ENCODE measurements around the gene SLC41A3. TPM values are rescaled to one million over a fixed set of nuclear protein-coding genes. Genes with fewer than 3 reads are reported as not detected.

The SLC41A3 gene
- total and polyA plus RNA-seq, 12 donors: 40.8 to 140 (median 74.4) TPM

DNA sequence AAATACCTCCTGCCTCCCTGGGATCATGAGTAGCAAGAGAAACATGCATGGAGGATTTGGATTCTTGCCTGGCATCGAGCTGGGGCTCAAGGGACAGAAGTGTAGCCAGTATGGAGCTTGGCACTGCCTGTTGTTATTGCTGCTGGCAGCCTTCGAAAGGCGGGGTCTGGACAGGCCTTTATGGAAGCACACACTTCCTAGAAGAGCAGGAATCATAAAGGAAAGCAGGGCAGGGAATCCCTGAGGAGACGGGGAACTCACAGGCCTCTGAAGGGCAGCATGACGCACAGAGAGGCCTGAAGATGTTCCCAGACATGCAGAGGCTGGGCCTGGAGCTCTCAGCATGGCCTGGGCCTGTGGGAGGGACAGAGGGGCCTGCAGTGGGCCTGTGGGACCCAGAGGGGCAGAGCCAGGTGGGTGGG, 18.6 kb upstream of the SLC41A3 start:
- intact Hi-C loops (cut with DNase I): no loop called here
- no peak overlapping the region for H3K27ac ChIP-seq
- TF ChIP-seq CTCF (IDR thresholded peaks at IDR 0.05): no peak
- TF ChIP-seq POLR2A (IDR thresholded peaks at IDR 0.05): no peak
- peaks cover 4 to 14% of the 10 kb centered on the region in 2 donors for H3K4me1 ChIP-seq (replicated peaks in 1 of 2)
- no peaks in the 10 kb centered on the region for H3K36me3 ChIP-seq (replicated peaks in 1 of 2)
- 46 to 85% (median 76%) methylated on average over 4 to 5 of the region's 5 CpGs for WGBS, 4 donors
- H3K4me3 ChIP-seq: no peak overlapping the region
- H3K27me3 ChIP-seq: no peaks in the 10 kb centered on the region
- DNase-seq: peak in 5 of 7 donors; percentile 28 to 61 (median 39)
- H3K9me3 ChIP-seq (replicated peaks in 1 of 3): no peaks in the 10 kb centered on the region

DNA sequence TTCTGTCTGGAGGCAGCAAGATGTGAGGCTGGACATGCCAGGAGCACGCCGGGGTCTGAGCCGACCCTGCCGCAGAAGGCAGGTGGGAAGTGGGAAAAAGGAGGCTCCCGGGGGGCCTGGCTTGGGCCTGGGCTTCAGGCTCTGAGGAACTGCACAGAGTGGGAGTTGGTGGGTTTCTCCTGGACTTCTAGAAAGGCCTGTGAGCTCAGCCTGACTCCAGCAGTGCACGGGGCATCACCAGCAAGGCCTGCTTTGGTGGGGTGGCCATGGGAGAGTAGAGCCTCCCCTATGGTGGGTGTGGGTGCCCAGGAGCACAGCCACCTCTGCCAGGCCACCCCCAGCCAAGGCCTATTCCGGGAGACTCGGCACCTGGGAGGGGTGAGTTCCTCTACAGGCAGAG, 18.1 kb upstream of the SLC41A3 start:
- peak in 1 of 7 donors; percentile 51 for DNase-seq
- Histone ChIP-seq H3K36me3 (replicated peaks in 1 of 2) (no peaks in the 10 kb centered on the region), H3K27ac (no peak overlapping the region), H3K4me1 (replicated peaks in 1 of 2) (peaks cover 4 to 14% of the 10 kb centered on the region in 2 donors), H3K4me3 (no peak overlapping the region), H3K27me3 (no peaks in the 10 kb centered on the region), H3K9me3 (replicated peaks in 1 of 3) (no peaks in the 10 kb centered on the region)
- TF ChIP-seq POLR2A (IDR thresholded peaks at IDR 0.05) (no peak), CTCF (IDR thresholded peaks at IDR 0.05) (no peak)
- intact Hi-C loops (cut with DNase I): no loop called here
- 76 to 96% (median 88%) methylated on average over 6 to 8 of the region's 8 CpGs; no CpG with 5 or more reads in 1 of the 4 donors for WGBS, 4 donors

GRCh38 chr3:126101521-126101982, 17.6 kb upstream of the SLC41A3 start:
- peak in 1 of 7 donors; percentile 46 for DNase-seq
- 83 to 92% (median 84%) methylated on average over 8 to 10 of the region's 10 CpGs for WGBS, 4 donors
- Histone ChIP-seq H3K36me3 (replicated peaks in 1 of 2) (no peaks in the 10 kb centered on the region), H3K27me3 (no peaks in the 10 kb centered on the region), H3K4me3 (no peak overlapping the region), H3K27ac (peak overlapping the region in 1 of 5 donors; percentile 74), H3K9me3 (replicated peaks in 1 of 3) (no peaks in the 10 kb centered on the region), H3K4me1 (replicated peaks in 1 of 2) (peaks cover 4 to 14% of the 10 kb centered on the region in 2 donors)
- TF ChIP-seq CTCF (IDR thresholded peaks at IDR 0.05) (no peak), POLR2A (IDR thresholded peaks at IDR 0.05) (no peak)
- intact Hi-C loops (cut with DNase I): no loop called here

GRCh38 chr3:126100634-126101301, 16.8 kb upstream of the SLC41A3 start:
- 43 to 70% (median 56%) methylated on average over 17 to 18 of the region's 18 CpGs for WGBS, 4 donors
- TF ChIP-seq POLR2A (IDR thresholded peaks at IDR 0.05): peak in 1 of 2 donors; percentile 50
- no peak for TF ChIP-seq CTCF (IDR thresholded peaks at IDR 0.05)
- Histone ChIP-seq H3K4me3 (no peak overlapping the region), H3K9me3 (replicated peaks in 1 of 3) (no peaks in the 10 kb centered on the region), H3K27ac (peak overlapping the region in 3 of 5 donors; percentile 24 to 74 (median 52)), H3K36me3 (replicated peaks in 1 of 2) (no peaks in the 10 kb centered on the region), H3K27me3 (no peaks in the 10 kb centered on the region), H3K4me1 (replicated peaks in 1 of 2) (peaks cover 4 to 14% of the 10 kb centered on the region in 2 donors)
- DNase-seq: peak; percentile 64 to 83 (median 79)
- intact Hi-C loops (cut with DNase I): no loop called here

Data from adrenal gland (tissue), 12 donors.